NB4 (cell line): ENCODE measurements around the gene LYRM9.

Source experiments
- DNase-seq: peaks from one replicate; pipeline ENCODE4 v3.0.0; 2010; ENCODE audit warnings: low read depth
- H3K4me3 ChIP-seq: one replicate; pipeline ENCODE4 v1.5.1; 2011; ENCODE audit warnings: mild to moderate bottlenecking, low read depth, low read length, moderate library complexity
- CTCF ChIP-seq: IDR thresholded peaks from one replicate; pipeline ENCODE4 v1.5.1; 2012; ENCODE audit warnings: low read depth, low read length
- MAX ChIP-seq: IDR thresholded peaks from 2 replicates; pipeline ENCODE4 v1.6.1; 2011; ENCODE audit warnings: low read depth, low read length
- MYC ChIP-seq: IDR thresholded peaks from 2 replicates; pipeline ENCODE4 v1.6.1; 2011; ENCODE audit warnings: low read depth, low read length
- POLR2A ChIP-seq: IDR thresholded peaks from 2 replicates; pipeline ENCODE4 v1.6.1; 2011; ENCODE audit warnings: mild to moderate bottlenecking; ENCODE audit not compliant: insufficient read length; ENCODE audit errors: extremely low read depth

The LYRM9 gene

GRCh38 chr17:27892866-27893769, at the start of gene LYRM9:
Gene LYRM9 (minus strand): TSS chr17:27893365. CDS start chr17:27882694, 10,671 bp downstream.
- H3K4me3 ChIP-seq: peak within 1 kb of the TSS; percentile 48
- TF ChIP-seq MAX: no peak
- no peak for TF ChIP-seq POLR2A
- peak; percentile 71 for TF ChIP-seq CTCF
- TF ChIP-seq MYC: no peak
- peak; percentile 90 for DNase-seq

GRCh38 chr17:27940503-27941428, 47.6 kb upstream of the LYRM9 start:
- H3K4me3 ChIP-seq: no peak overlapping the region
- no peak for DNase-seq
- TF ChIP-seq POLR2A (no peak), CTCF (no peak), MAX (no peak), MYC (no peak)

GRCh38 chr17:27939474-27940465, 46.6 kb upstream of the LYRM9 start:
- TF ChIP-seq MAX: no peak
- TF ChIP-seq CTCF: no peak
- no peak for TF ChIP-seq POLR2A
- no peak for TF ChIP-seq MYC
- no peak for DNase-seq
- no peak overlapping the region for H3K4me3 ChIP-seq

GRCh38 chr17:27938864-27939263, 45.7 kb upstream of the LYRM9 start:
- TF ChIP-seq CTCF (no peak), MAX (no peak), POLR2A (no peak), MYC (no peak)
- no peak overlapping the region for H3K4me3 ChIP-seq
- DNase-seq: no peak

GRCh38 chr17:27938241-27938640, 45.1 kb upstream of the LYRM9 start:
- TF ChIP-seq POLR2A (no peak), MAX (no peak), CTCF (no peak), MYC (no peak)
- H3K4me3 ChIP-seq: no peak overlapping the region
- no peak for DNase-seq
